ENCODE results near the gene STAT1.
A peak's percentile ranks its signal among the peaks of the same experiment; 100 is the strongest.

Gene STAT1

GRCh38 chr2:190987938-190988337 lies 26.0 kb downstream of the STAT1 start:
- no peak for TF ChIP-seq CTCF (IDR thresholded peaks at IDR 0.05; ENCODE audit: control insufficient read depth, insufficient read depth, low read depth, low read length, missing control alignments)
- no peak for DNase-seq (ENCODE audit: low read depth)
- H3K4me3 ChIP-seq (ENCODE audit: control insufficient read depth, low read depth, low read length): no peak overlapping the region

- H3K4me3 ChIP-seq (ENCODE audit: control insufficient read depth, low read depth, low read length): no peak overlapping the region
- TF ChIP-seq CTCF (IDR thresholded peaks at IDR 0.05; ENCODE audit: control insufficient read depth, insufficient read depth, low read depth, low read length, missing control alignments): no peak
- no peak for DNase-seq (ENCODE audit: low read depth)
These were observed 26.9 kb downstream of the STAT1 start for GRCh38 chr2:190987116-190987515.

- H3K4me3 ChIP-seq (ENCODE audit: control insufficient read depth, low read depth, low read length): no peak overlapping the region
- no peak for DNase-seq (ENCODE audit: low read depth)
- no peak for TF ChIP-seq CTCF (IDR thresholded peaks at IDR 0.05; ENCODE audit: control insufficient read depth, insufficient read depth, low read depth, low read length, missing control alignments)
These were observed 27.6 kb downstream of the STAT1 start for GRCh38 chr2:190986221-190986953.

GRCh38 chr2:190984595-190984994 lies 29.4 kb downstream of the STAT1 start:
- peak; percentile 41 for DNase-seq (ENCODE audit: low read depth)
- no peak overlapping the region for H3K4me3 ChIP-seq (ENCODE audit: control insufficient read depth, low read depth, low read length)
- TF ChIP-seq CTCF (IDR thresholded peaks at IDR 0.05; ENCODE audit: control insufficient read depth, insufficient read depth, low read depth, low read length, missing control alignments): no peak

- DNase-seq (ENCODE audit: low read depth): no peak
- no peak for TF ChIP-seq CTCF (IDR thresholded peaks at IDR 0.05; ENCODE audit: control insufficient read depth, insufficient read depth, low read depth, low read length, missing control alignments)
- H3K4me3 ChIP-seq (ENCODE audit: control insufficient read depth, low read depth, low read length): no peak overlapping the region
These were observed 31.5 kb downstream of the STAT1 start for GRCh38 chr2:190982262-190983034.

- TF ChIP-seq CTCF (IDR thresholded peaks at IDR 0.05; ENCODE audit: control insufficient read depth, insufficient read depth, low read depth, low read length, missing control alignments): no peak
- no peak overlapping the region for H3K4me3 ChIP-seq (ENCODE audit: control insufficient read depth, low read depth, low read length)
- DNase-seq (ENCODE audit: low read depth): no peak
These were observed 32.2 kb downstream of the STAT1 start for GRCh38 chr2:190981733-190982132.
